Measurements from ENCODE around the gene SIK1.
"Not testable (repeated sequence)": the region's sequence is repeated elsewhere in the genome, so short reads cannot be mapped to it uniquely, and the experiment has no call there.

SIK1 gene

GRCh38 chr21:43426404-43427241, at the start of gene SIK1:
Gene SIK1 (minus strand): TSS chr21:43427131. CDS start chr21:43426178, 953 bp downstream.
- DNase-seq; in situ Hi-C loops (cut with HindIII; ENCODE audit: low pct_ligation_motif_present, low pct_unique_long_range_greater_than_20kb, low sequenced_read_pairs): not testable (repeated sequence)

- DNase-seq: not testable (repeated sequence)
Measured at GRCh38 chr21:43471597-43472242, 44.8 kb upstream of the SIK1 start.

GRCh38 chr21:43469719-43470458, 43.0 kb upstream of the SIK1 start:
- in situ Hi-C loops (cut with HindIII; ENCODE audit: low pct_ligation_motif_present, low pct_unique_long_range_greater_than_20kb, low sequenced_read_pairs); DNase-seq: not testable (repeated sequence)

More at GRCh38 chr21:43471597-43472242, 44.8 kb upstream of the SIK1 start:
- in situ Hi-C loops (cut with HindIII; ENCODE audit: low pct_ligation_motif_present, low pct_unique_long_range_greater_than_20kb, low sequenced_read_pairs): not testable (repeated sequence)

- in situ Hi-C loops (cut with HindIII; ENCODE audit: low pct_ligation_motif_present, low pct_unique_long_range_greater_than_20kb, low sequenced_read_pairs): no loop called here
- no peak for DNase-seq
Measured at GRCh38 chr21:43467785-43468184, 40.9 kb upstream of the SIK1 start.

- in situ Hi-C loops (cut with HindIII; ENCODE audit: low pct_ligation_motif_present, low pct_unique_long_range_greater_than_20kb, low sequenced_read_pairs); DNase-seq: not testable (repeated sequence)
Measured at GRCh38 chr21:43465159-43465558, 38.2 kb upstream of the SIK1 start.

- DNase-seq; in situ Hi-C loops (cut with HindIII; ENCODE audit: low pct_ligation_motif_present, low pct_unique_long_range_greater_than_20kb, low sequenced_read_pairs): not testable (repeated sequence)
Measured at GRCh38 chr21:43463498-43464261, 36.7 kb upstream of the SIK1 start.

- DNase-seq; in situ Hi-C loops (cut with HindIII; ENCODE audit: low pct_ligation_motif_present, low pct_unique_long_range_greater_than_20kb, low sequenced_read_pairs): not testable (repeated sequence)
Measured at GRCh38 chr21:43462932-43463331, 36.0 kb upstream of the SIK1 start.

GRCh38 chr21:43460475-43460874, 33.5 kb upstream of the SIK1 start:
- DNase-seq; in situ Hi-C loops (cut with HindIII; ENCODE audit: low pct_ligation_motif_present, low pct_unique_long_range_greater_than_20kb, low sequenced_read_pairs): not testable (repeated sequence)

GRCh38 chr21:43458995-43459394, 32.1 kb upstream of the SIK1 start:
- DNase-seq; in situ Hi-C loops (cut with HindIII; ENCODE audit: low pct_ligation_motif_present, low pct_unique_long_range_greater_than_20kb, low sequenced_read_pairs): not testable (repeated sequence)

GRCh38 chr21:43456616-43457314, 29.8 kb upstream of the SIK1 start:
- DNase-seq; in situ Hi-C loops (cut with HindIII; ENCODE audit: low pct_ligation_motif_present, low pct_unique_long_range_greater_than_20kb, low sequenced_read_pairs): not testable (repeated sequence)

- DNase-seq; in situ Hi-C loops (cut with HindIII; ENCODE audit: low pct_ligation_motif_present, low pct_unique_long_range_greater_than_20kb, low sequenced_read_pairs): not testable (repeated sequence)
Measured at GRCh38 chr21:43455717-43456116, 28.8 kb upstream of the SIK1 start.

GRCh38 chr21:43454176-43454575, 27.2 kb upstream of the SIK1 start:
- in situ Hi-C loops (cut with HindIII; ENCODE audit: low pct_ligation_motif_present, low pct_unique_long_range_greater_than_20kb, low sequenced_read_pairs); DNase-seq: not testable (repeated sequence)

GRCh38 chr21:43451850-43452249, 24.9 kb upstream of the SIK1 start:
- DNase-seq; in situ Hi-C loops (cut with HindIII; ENCODE audit: low pct_ligation_motif_present, low pct_unique_long_range_greater_than_20kb, low sequenced_read_pairs): not testable (repeated sequence)

- DNase-seq; in situ Hi-C loops (cut with HindIII; ENCODE audit: low pct_ligation_motif_present, low pct_unique_long_range_greater_than_20kb, low sequenced_read_pairs): not testable (repeated sequence)
Measured at GRCh38 chr21:43450287-43450686, 23.4 kb upstream of the SIK1 start.

GRCh38 chr21:43447353-43447977, 20.5 kb upstream of the SIK1 start:
- in situ Hi-C loops (cut with HindIII; ENCODE audit: low pct_ligation_motif_present, low pct_unique_long_range_greater_than_20kb, low sequenced_read_pairs); DNase-seq: not testable (repeated sequence)

GRCh38 chr21:43446277-43446932, 19.5 kb upstream of the SIK1 start:
- in situ Hi-C loops (cut with HindIII; ENCODE audit: low pct_ligation_motif_present, low pct_unique_long_range_greater_than_20kb, low sequenced_read_pairs); DNase-seq: not testable (repeated sequence)

- DNase-seq; in situ Hi-C loops (cut with HindIII; ENCODE audit: low pct_ligation_motif_present, low pct_unique_long_range_greater_than_20kb, low sequenced_read_pairs): not testable (repeated sequence)
Measured at GRCh38 chr21:43444524-43444923, 17.6 kb upstream of the SIK1 start.

All from ACHN (cell line).